ENCODE data around the gene PRKG1.

PRKG1 gene

DNA sequence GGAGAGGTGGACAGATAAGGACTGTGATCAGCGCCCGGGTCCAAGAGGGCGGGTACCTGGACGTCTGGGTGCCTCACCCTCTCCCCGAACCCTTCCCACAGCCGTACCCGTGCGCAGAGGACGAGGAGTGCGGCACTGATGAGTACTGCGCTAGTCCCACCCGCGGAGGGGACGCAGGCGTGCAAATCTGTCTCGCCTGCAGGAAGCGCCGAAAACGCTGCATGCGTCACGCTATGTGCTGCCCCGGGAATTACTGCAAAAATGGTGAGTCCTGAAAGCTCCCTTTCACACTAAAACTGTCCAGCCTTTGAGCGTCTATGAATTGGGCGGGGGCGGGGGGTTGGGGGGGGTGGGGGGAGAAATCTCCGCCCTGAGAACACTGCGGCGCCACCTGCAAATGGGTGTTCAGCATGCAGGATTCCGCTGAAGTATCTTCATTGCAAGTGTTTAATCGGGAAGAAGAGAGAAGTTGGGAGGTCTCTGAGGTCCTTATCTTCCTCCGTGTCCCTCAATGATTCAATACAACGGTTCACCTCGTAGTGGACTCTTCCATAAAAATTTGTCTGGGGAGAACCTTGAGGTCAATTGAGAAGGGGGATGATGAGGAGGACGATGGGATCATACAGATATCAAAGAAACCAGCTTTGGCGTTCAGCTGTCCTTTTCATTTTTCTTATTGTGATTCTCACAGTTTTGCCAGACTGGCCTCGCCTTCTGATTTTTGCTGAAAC is 1240.7 kb downstream of the PRKG1 start:
- H3K9me3 ChIP-seq (ENCODE audit: control insufficient read depth, low read length) = no peaks in the 10 kb centered on the region
- peaks cover 6% of the 10 kb centered on the region for H3K36me3 ChIP-seq (ENCODE audit: control insufficient read depth, insufficient read depth, low read length)
- 23% methylated on average over 24 to 28 of the region's 36 CpGs for WGBS, 2 experiments (ENCODE audit: insufficient coverage in 2 of 2)
- H3K4me1 ChIP-seq (ENCODE audit: control insufficient read depth, insufficient read depth, low read length, poor library complexity, severe bottlenecking) = peaks cover 22% of the 10 kb centered on the region
- H3K27ac ChIP-seq (ENCODE audit: low read depth, low read length, severe bottlenecking) = no peak overlapping the region
- peak overlapping the region; percentile 59 for H3K4me3 ChIP-seq (ENCODE audit: extremely low read depth, insufficient read depth, low read length, poor library complexity, severe bottlenecking)

DNA sequence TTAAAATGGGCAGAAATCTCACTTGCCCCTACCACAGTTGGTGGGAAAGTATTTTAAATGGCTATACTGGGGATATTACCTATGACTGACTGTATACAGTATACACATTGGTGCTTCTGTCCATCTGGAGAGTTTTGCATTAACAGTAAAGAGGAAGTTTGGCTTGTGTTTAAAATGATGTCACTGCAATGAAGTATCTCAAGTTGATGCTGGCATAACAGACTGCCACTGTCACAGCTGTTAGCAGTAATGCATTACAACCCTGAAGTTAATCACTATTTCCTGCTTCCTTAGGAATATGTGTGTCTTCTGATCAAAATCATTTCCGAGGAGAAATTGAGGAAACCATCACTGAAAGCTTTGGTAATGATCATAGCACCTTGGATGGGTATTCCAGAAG is 1241.7 kb downstream of the PRKG1 start:
- Histone ChIP-seq H3K4me3 (ENCODE audit: extremely low read depth, insufficient read depth, low read length, poor library complexity, severe bottlenecking) (peak overlapping the region; percentile 59), H3K36me3 (ENCODE audit: control insufficient read depth, insufficient read depth, low read length) (peaks cover 6% of the 10 kb centered on the region), H3K27ac (ENCODE audit: low read depth, low read length, severe bottlenecking) (peak overlapping the region; percentile 32), H3K9me3 (ENCODE audit: control insufficient read depth, low read length) (no peaks in the 10 kb centered on the region), H3K4me1 (ENCODE audit: control insufficient read depth, insufficient read depth, low read length, poor library complexity, severe bottlenecking) (peaks cover 29% of the 10 kb centered on the region)
- no CpG with 5 or more reads among the region's 1 CpG for WGBS, 2 experiments (ENCODE audit: insufficient coverage in 2 of 2)

GRCh38 chr10:52316500-52316899 is 1242.2 kb downstream of the PRKG1 start:
- Histone ChIP-seq H3K4me3 (ENCODE audit: extremely low read depth, insufficient read depth, low read length, poor library complexity, severe bottlenecking) (peak overlapping the region; percentile 59), H3K36me3 (ENCODE audit: control insufficient read depth, insufficient read depth, low read length) (peaks cover 6% of the 10 kb centered on the region), H3K9me3 (ENCODE audit: control insufficient read depth, low read length) (no peaks in the 10 kb centered on the region), H3K4me1 (ENCODE audit: control insufficient read depth, insufficient read depth, low read length, poor library complexity, severe bottlenecking) (peaks cover 29% of the 10 kb centered on the region), H3K27ac (ENCODE audit: low read depth, low read length, severe bottlenecking) (peak overlapping the region; percentile 32)
- WGBS, 2 experiments (ENCODE audit: insufficient coverage in 2 of 2) = 94 to 100% methylated on average over 1 to 4 of the region's 4 CpGs

GRCh38 chr10:52318136-52318701 is 1243.9 kb downstream of the PRKG1 start:
- peak overlapping the region; percentile 90 for H3K27ac ChIP-seq (ENCODE audit: low read depth, low read length, severe bottlenecking)
- 63 to 83% methylated on average over 1 to 3 of the region's 5 CpGs for WGBS, 2 experiments (ENCODE audit: insufficient coverage in 2 of 2)

GRCh38 chr10:52318822-52319464 is 1244.7 kb downstream of the PRKG1 start:
- H3K9me3 ChIP-seq (ENCODE audit: control insufficient read depth, low read length) = no peaks in the 10 kb centered on the region
- H3K27ac ChIP-seq (ENCODE audit: low read depth, low read length, severe bottlenecking) = peak overlapping the region; percentile 90
- H3K36me3 ChIP-seq (ENCODE audit: control insufficient read depth, insufficient read depth, low read length) = peaks cover 6% of the 10 kb centered on the region
- peaks cover 29% of the 10 kb centered on the region for H3K4me1 ChIP-seq (ENCODE audit: control insufficient read depth, insufficient read depth, low read length, poor library complexity, severe bottlenecking)
- H3K4me3 ChIP-seq (ENCODE audit: extremely low read depth, insufficient read depth, low read length, poor library complexity, severe bottlenecking) = no peak overlapping the region
- WGBS, 2 experiments (ENCODE audit: insufficient coverage in 2 of 2) = 78 to 80% methylated on average over 2 to 3 of the region's 7 CpGs

More at GRCh38 chr10:52318136-52318701, 1243.9 kb downstream of the PRKG1 start:
- Histone ChIP-seq H3K4me1 (ENCODE audit: control insufficient read depth, insufficient read depth, low read length, poor library complexity, severe bottlenecking) (peaks cover 29% of the 10 kb centered on the region), H3K9me3 (ENCODE audit: control insufficient read depth, low read length) (no peaks in the 10 kb centered on the region), H3K36me3 (ENCODE audit: control insufficient read depth, insufficient read depth, low read length) (peaks cover 6% of the 10 kb centered on the region), H3K4me3 (ENCODE audit: extremely low read depth, insufficient read depth, low read length, poor library complexity, severe bottlenecking) (no peak overlapping the region)

DNA sequence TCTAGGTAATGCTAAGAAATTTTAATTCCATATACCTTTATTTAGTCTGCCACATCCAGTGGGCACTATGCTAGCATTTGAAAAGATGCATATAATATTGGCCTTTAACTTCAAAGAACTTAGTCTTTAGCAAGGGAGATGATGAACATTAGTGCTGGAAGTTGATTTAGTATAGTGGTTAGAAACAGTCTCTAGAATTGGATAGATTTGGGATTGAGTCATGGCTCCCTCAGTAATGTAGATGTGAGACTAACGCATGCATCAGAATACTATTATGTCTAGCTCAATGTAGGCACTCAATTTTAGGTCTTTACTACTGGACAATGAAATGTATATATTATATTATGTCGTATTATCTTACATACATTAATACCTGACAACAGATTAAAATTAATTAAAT is 1245.6 kb downstream of the PRKG1 start:
- H3K4me3 ChIP-seq (ENCODE audit: extremely low read depth, insufficient read depth, low read length, poor library complexity, severe bottlenecking) = no peak overlapping the region
- no peak overlapping the region for H3K27ac ChIP-seq (ENCODE audit: low read depth, low read length, severe bottlenecking)
- WGBS, 2 experiments (ENCODE audit: insufficient coverage in 2 of 2) = no CpG with 5 or more reads among the region's 2 CpGs
- H3K9me3 ChIP-seq (ENCODE audit: control insufficient read depth, low read length) = no peaks in the 10 kb centered on the region
- peaks cover 29% of the 10 kb centered on the region for H3K4me1 ChIP-seq (ENCODE audit: control insufficient read depth, insufficient read depth, low read length, poor library complexity, severe bottlenecking)
- peaks cover 6% of the 10 kb centered on the region for H3K36me3 ChIP-seq (ENCODE audit: control insufficient read depth, insufficient read depth, low read length)

GRCh38 chr10:52322323-52322722 is 1248.0 kb downstream of the PRKG1 start:
- Histone ChIP-seq H3K4me3 (ENCODE audit: extremely low read depth, insufficient read depth, low read length, poor library complexity, severe bottlenecking) (no peak overlapping the region), H3K4me1 (ENCODE audit: control insufficient read depth, insufficient read depth, low read length, poor library complexity, severe bottlenecking) (peaks cover 29% of the 10 kb centered on the region), H3K27ac (ENCODE audit: low read depth, low read length, severe bottlenecking) (no peak overlapping the region), H3K9me3 (ENCODE audit: control insufficient read depth, low read length) (no peaks in the 10 kb centered on the region), H3K36me3 (ENCODE audit: control insufficient read depth, insufficient read depth, low read length) (no peaks in the 10 kb centered on the region)
- WGBS, 2 experiments (ENCODE audit: insufficient coverage in 2 of 2) = 100% methylated on average over 1 of the region's 1 CpG

GRCh38 chr10:52322936-52323335 is 1248.6 kb downstream of the PRKG1 start:
- Histone ChIP-seq H3K27ac (ENCODE audit: low read depth, low read length, severe bottlenecking) (no peak overlapping the region), H3K36me3 (ENCODE audit: control insufficient read depth, insufficient read depth, low read length) (no peaks in the 10 kb centered on the region), H3K4me1 (ENCODE audit: control insufficient read depth, insufficient read depth, low read length, poor library complexity, severe bottlenecking) (peaks cover 24% of the 10 kb centered on the region), H3K9me3 (ENCODE audit: control insufficient read depth, low read length) (no peaks in the 10 kb centered on the region), H3K4me3 (ENCODE audit: extremely low read depth, insufficient read depth, low read length, poor library complexity, severe bottlenecking) (no peak overlapping the region)
- WGBS, 2 experiments (ENCODE audit: insufficient coverage in 2 of 2) = no CpG with 5 or more reads among the region's 1 CpG

- no peaks in the 10 kb centered on the region for H3K36me3 ChIP-seq (ENCODE audit: control insufficient read depth, insufficient read depth, low read length)
- WGBS, 2 experiments (ENCODE audit: insufficient coverage in 2 of 2) = 91 to 100% methylated on average over 1 of the region's 2 CpGs
- H3K4me3 ChIP-seq (ENCODE audit: extremely low read depth, insufficient read depth, low read length, poor library complexity, severe bottlenecking) = no peak overlapping the region
- H3K4me1 ChIP-seq (ENCODE audit: control insufficient read depth, insufficient read depth, low read length, poor library complexity, severe bottlenecking) = peaks cover 3% of the 10 kb centered on the region
- no peaks in the 10 kb centered on the region for H3K9me3 ChIP-seq (ENCODE audit: control insufficient read depth, low read length)
- no peak overlapping the region for H3K27ac ChIP-seq (ENCODE audit: low read depth, low read length, severe bottlenecking)
These were observed 1252.1 kb downstream of the PRKG1 start for GRCh38 chr10:52326382-52326781.

DNA sequence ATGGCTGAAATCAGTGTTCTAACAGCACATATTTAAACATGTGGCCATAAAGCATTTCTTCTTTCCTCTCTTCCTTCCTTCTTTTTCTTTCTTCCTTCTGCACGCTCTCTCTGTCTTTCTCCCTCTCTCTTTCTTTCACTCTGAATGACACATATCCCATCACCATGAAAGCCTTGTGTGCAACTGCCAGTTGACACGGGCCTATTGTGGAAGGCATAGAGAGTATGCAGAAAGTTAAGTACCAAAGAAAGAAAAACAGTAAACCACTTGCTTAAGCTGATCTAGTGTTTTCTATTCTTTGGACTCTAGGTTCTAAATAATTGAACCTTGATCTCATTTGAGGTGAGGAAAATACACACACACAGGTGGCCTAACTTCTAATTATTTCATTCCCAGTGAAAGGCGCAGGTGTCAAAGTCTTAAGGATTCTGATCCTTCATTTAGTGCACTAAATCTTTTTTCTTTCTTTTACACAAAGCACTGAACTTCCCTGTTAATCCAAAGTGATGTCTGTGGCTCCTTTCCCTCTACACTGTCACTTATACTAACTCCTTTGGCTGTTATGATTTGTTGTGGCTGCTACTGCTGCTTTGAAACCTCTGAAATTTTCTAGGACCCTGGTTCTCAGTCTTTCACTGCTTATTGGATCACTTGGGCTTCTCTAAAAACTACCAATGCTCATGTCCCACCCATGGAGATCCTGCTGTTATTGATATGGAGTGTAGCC is 1257.5 kb downstream of the PRKG1 start:
- Histone ChIP-seq H3K9me3 (ENCODE audit: control insufficient read depth, low read length) (no peaks in the 10 kb centered on the region), H3K36me3 (ENCODE audit: control insufficient read depth, insufficient read depth, low read length) (no peaks in the 10 kb centered on the region), H3K4me1 (ENCODE audit: control insufficient read depth, insufficient read depth, low read length, poor library complexity, severe bottlenecking) (peaks cover 12% of the 10 kb centered on the region), H3K27ac (ENCODE audit: low read depth, low read length, severe bottlenecking) (no peak overlapping the region), H3K4me3 (ENCODE audit: extremely low read depth, insufficient read depth, low read length, poor library complexity, severe bottlenecking) (no peak overlapping the region)
- 88 to 95% methylated on average over 1 to 2 of the region's 3 CpGs for WGBS, 2 experiments (ENCODE audit: insufficient coverage in 2 of 2)
